ENCODE results near the gene TMEM60. TPM values are rescaled to one million over a fixed set of nuclear protein-coding genes. Genes with fewer than 3 reads are reported as not detected.

The TMEM60 gene
- total RNA-seq, 4 donors from 2014 or later, result 16.5 to 24.1 (median 17.2) TPM

GRCh38 chr7:77802557-77803405, 4.5 kb upstream of the TMEM60 start:
- Histone ChIP-seq H3K4me1 (peaks cover 0 to 7% of the 10 kb centered on the region in 2 donors), H3K27ac (no peak overlapping the region), H3K36me3 (no peaks in the 10 kb centered on the region), H3K27me3 (no peaks in the 10 kb centered on the region), H3K9me3 (no peaks in the 10 kb centered on the region), H3K4me3 (replicated peaks in 1 of 3) (no peak overlapping the region)
- 84 to 88% methylated on average over 2 of the region's 2 CpGs for WGBS, 2 donors
- no peak for DNase-seq
- no peak for TF ChIP-seq POLR2A (IDR thresholded peaks at IDR 0.05)
- no peak for TF ChIP-seq CTCF (IDR thresholded peaks at IDR 0.05)
- intact Hi-C loops (cut with DNase I), result no loop called here

GRCh38 chr7:77800730-77801129, 2.5 kb upstream of the TMEM60 start:
- Histone ChIP-seq H3K9me3 (no peaks in the 10 kb centered on the region), H3K4me1 (peaks cover 18 to 20% of the 10 kb centered on the region in 2 donors), H3K27ac (no peak overlapping the region), H3K4me3 (replicated peaks in 1 of 3) (no peak overlapping the region), H3K27me3 (no peaks in the 10 kb centered on the region), H3K36me3 (no peaks in the 10 kb centered on the region)
- intact Hi-C loops (cut with DNase I), result no loop called here
- TF ChIP-seq CTCF (IDR thresholded peaks at IDR 0.05), result no peak
- WGBS, 2 donors, result 93 to 95% methylated on average over 2 of the region's 2 CpGs
- DNase-seq, result no peak

GRCh38 chr7:77800158-77800557, 1.9 kb upstream of the TMEM60 start:
- Histone ChIP-seq H3K4me3 (replicated peaks in 1 of 3) (no peak overlapping the region), H3K27me3 (no peaks in the 10 kb centered on the region), H3K27ac (no peak overlapping the region), H3K4me1 (peaks cover 18 to 20% of the 10 kb centered on the region in 2 donors), H3K9me3 (no peaks in the 10 kb centered on the region), H3K36me3 (no peaks in the 10 kb centered on the region)
- no peak for TF ChIP-seq CTCF (IDR thresholded peaks at IDR 0.05)
- no peak for TF ChIP-seq POLR2A (IDR thresholded peaks at IDR 0.05)
- intact Hi-C loops (cut with DNase I), result no loop called here
- WGBS, 2 donors, result 62 to 68% methylated on average over 4 of the region's 4 CpGs
- DNase-seq, result no peak

GRCh38 chr7:77799078-77799964, 1.1 kb upstream of the TMEM60 start:
- WGBS, 2 donors, result 3 to 5% methylated on average over 12 to 37 of the region's 55 CpGs
- intact Hi-C loops (cut with DNase I), result no loop called here

More at GRCh38 chr7:77799078-77799964, 1.1 kb upstream of the TMEM60 start:
- Histone ChIP-seq H3K4me1 (peaks cover 18 to 20% of the 10 kb centered on the region in 2 donors), H3K27ac (peak overlapping the region; percentile 72 to 91 (median 78)), H3K27me3 (no peaks in the 10 kb centered on the region), H3K4me3 (replicated peaks in 1 of 3) (peak overlapping the region; percentile 78 to 83 (median 78)), H3K36me3 (no peaks in the 10 kb centered on the region), H3K9me3 (no peaks in the 10 kb centered on the region)
- DNase-seq, result peak; percentile 31 to 42
- peak in 1 of 2 donors; percentile 4 for TF ChIP-seq POLR2A (IDR thresholded peaks at IDR 0.05)
- no peak for TF ChIP-seq CTCF (IDR thresholded peaks at IDR 0.05)

Measured in thyroid gland (tissue), 4 donors.